HT-29 (cell line): ENCODE results near the gene AAMP. TPM values are rescaled to one million over a fixed set of nuclear protein-coding genes. Genes with fewer than 3 reads are reported as not detected.
"Not testable (repeated sequence)": the region's sequence is repeated elsewhere in the genome, so short reads cannot be mapped to it uniquely, and the experiment has no call there.

Experiments used
- DNase-seq: peaks from one replicate; pipeline ENCODE4 v3.0.0-alpha.2; 2015; ENCODE audit warnings: low spot score
- total RNA-seq: library from RNA; depleted of rRNA; stranded (reverse); fragments of >200 nt; shearing (Covaris generic); gene quantifications from 2 replicates; pipeline ENCODE4 v1.2.3, GENCODE V29; 2014; rRNA removed

The AAMP gene, protein sequence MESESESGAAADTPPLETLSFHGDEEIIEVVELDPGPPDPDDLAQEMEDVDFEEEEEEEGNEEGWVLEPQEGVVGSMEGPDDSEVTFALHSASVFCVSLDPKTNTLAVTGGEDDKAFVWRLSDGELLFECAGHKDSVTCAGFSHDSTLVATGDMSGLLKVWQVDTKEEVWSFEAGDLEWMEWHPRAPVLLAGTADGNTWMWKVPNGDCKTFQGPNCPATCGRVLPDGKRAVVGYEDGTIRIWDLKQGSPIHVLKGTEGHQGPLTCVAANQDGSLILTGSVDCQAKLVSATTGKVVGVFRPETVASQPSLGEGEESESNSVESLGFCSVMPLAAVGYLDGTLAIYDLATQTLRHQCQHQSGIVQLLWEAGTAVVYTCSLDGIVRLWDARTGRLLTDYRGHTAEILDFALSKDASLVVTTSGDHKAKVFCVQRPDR
- total RNA-seq, result 266 and 310 TPM in 2 replicates

DNA sequence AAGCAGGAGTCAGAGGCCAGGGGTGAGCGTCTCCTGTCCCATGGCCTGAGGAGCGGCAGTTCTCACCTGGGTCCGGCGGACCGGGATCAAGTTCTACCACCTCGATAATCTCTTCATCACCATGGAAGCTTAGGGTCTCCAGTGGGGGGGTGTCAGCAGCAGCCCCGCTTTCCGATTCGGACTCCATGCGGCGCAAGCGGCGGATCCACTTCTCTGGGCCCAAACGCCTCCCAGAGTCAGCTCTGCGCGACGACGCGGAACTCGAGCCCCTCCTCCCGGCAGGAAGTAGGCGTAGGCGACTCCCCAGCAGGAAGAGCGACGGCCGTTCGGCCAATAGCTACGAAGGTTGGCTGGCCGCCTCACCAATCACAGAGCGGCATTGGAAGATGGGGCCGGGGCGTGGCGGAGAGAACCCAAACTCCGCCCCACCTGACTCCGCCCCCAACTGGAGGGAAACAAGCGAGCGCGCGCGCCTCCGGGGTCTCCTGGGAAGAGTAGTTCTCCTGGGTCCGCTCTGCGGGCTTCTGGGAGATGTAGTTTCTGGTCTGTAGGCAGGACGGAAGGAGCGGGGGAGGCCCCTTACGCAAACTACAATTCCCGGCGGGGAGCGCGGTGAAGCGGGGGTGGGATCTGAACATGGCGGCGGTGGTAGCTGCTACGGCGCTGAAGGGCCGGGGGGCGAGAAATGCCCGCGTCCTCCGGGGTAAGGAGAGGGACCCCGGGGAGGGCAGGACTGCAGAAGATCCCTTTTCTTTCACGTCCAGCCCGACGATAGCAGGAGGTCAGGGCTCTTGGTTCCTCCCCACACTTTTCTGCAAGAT lies at the start of gene AAMP, which contains the start of gene PNKD:
Gene AAMP, minus strand, starts transcription at position 238 of the 821 bp plus-strand sequence. Its CDS starts 51 bp downstream, at position 187.
Gene PNKD, plus strand, starts transcription at position 620 of the 821 bp plus-strand sequence. Its CDS starts 17 bp downstream, at position 637.
- peak; percentile 99 for DNase-seq

DNA sequence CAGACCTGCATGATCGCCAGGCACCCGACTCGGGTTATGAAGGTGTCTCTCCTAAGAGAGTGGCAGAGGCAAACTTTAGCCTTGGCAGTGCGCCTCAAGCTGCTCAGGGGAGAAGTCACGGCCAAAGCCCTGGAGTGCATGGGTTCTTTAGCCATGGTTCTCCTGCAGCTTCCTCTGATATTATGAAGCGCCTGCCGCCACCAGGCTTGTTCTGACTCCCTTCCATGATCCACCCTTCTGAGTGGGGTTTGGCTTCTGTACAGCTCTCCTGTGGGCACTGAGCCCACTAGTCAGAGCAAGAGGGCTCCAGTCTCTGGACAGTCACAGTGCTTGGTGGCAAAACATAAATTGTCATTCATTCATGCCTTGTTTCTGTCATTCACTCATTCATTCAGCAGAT lies 48.3 kb upstream of the AAMP start:
- no peak for DNase-seq

DNA sequence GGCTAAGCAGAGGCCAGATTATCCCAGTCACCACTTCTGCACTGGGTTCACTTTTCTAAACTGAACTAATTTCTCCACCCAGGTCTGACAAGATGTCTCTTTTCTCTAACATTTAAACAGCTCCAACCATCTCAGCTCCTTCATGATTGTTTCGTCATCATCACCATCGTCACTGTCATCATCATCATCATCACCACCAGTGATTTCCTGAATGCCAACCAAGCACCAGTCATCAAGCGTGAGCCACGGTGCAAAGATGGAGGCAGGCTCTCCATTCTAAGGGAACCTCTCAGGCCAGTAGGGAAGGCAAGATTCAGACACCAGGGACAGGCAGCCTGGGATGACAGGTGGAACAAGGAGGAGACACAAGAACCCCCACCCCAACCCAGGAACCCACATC lies 47.9 kb upstream of the AAMP start:
- DNase-seq, result no peak

DNA sequence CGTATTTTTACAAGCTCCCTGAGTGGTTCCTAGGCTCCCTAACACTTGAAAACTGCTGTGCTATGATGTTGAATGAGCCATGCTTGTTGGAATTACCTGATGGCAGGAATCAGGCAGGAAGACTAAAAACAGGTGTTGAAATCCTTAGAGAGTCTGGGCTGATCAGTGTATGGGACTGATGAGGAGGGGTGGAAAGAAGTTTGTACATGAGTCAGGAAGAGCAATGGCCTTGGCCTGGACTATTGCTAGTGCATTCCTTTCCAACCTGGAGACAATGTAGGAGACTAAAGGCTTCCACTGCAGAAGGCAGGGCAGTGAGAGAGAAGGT lies 47.3 kb upstream of the AAMP start:
- no peak for DNase-seq

DNA sequence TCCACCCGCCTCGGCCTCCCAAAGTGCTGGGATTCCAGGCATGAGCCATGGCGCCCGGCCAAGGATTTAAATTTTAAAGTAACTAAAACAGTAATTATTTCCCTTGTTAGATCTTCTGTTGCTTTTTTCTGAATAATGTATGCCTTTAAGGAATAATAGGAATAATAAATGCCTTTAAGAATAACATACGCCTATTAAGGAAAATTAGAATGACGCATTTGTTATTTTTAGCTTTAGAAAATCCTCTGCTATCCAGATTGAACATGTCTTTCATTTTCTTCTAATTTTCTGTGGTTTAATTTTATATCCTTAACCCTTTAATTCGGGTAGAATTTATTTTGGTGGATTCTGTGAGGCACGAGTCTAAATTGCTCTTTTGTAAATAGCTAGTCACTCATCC lies 45.5 kb upstream of the AAMP start:
- DNase-seq, result no peak

DNA sequence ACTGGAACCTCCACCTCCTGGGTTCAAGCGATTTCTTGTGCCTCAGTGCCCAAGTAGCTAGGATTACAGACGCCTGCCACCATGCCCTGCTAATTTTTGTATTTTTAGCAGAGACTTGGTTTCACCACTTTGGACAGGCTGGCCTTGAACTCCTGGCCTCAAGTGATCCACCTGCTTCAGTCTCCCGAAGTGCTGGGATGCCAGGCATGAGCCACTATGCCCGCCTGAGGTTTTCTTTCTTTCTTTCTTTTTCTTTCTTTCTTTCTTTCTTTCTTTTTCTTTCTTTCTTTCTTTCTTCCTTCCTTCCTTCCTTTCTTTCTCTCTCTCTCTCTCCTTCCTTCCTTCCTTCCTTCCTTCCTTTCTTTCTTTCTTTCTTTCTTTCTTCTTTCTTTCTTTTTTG lies 44.8 kb upstream of the AAMP start:
- DNase-seq, result not testable (repeated sequence)

DNA sequence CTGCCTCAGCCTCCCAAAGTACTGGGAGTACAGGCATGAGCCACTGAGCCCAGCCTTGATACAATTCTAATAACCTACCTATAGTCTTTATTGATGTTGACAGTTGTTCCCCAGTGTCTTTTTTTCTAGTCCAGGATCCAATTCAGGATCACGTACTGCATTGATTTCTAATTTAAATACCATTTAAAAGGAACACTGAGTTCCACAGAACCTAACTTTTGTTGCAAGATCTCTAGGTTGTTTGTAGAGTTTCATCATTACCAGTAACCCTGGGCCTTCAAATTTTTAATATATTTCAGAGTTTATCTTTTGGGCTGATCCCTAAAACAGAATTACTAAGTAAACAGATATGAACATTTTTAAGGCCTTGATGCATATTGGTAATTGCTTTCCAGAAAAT lies 43.4 kb upstream of the AAMP start:
- no peak for DNase-seq

DNA sequence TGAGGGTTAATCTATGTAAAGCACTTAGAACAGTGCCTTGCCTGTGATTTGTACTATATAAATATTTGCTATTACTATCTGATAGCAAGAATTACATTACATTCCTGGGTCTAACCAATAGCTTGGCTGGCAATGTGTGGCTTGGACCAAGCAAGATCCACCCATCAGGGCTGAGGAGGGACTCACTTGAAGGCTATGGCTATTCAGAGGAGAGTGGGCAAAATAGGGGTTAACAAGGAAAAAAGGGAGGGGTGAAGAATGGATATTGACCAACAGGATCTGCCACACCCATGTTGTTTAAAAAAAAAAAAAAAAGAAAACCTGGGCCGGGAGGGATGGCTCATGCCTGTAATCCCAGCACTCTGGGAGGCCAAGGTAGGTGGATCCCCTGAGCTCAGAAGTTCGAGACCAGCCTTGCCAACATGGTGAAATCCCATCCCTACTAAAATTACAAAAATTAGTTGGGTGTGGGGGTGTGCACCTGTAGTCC lies 42.4 kb upstream of the AAMP start:
- peak; percentile 70 for DNase-seq

DNA sequence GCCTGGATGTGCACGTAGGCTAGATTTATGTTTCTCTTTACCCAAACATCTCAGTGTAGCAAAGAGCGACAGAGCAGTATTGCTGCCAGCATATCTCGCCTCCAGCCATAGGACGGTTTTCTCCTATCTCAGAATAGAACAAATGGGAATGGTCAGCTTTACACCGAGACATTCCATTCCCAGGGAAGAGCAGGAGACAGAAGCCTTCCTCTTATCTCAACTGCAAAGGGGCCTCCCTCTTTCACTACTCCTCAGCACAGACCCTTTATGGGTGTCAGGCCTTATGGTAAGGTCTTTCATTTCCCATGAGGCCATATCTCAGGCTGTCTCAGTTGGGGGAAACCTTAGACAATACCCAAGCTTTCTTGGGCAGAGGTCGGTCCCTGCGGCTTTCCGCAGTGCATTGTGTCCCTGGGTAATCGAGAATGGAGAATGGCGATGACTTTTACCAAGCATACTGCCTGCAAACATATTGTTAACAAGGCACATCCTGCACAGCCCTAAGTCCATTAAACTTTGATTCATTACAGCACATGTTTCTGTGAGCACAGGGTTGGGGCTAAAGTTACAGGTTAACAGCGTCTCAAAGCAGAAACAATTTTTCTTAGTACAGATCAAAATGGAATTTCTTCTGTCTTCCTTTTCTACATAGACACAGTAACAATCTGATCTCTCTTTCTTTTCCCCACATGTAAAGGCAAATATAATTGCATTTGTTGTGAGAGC lies 41.8 kb upstream of the AAMP start:
- peak; percentile 38 for DNase-seq

DNA sequence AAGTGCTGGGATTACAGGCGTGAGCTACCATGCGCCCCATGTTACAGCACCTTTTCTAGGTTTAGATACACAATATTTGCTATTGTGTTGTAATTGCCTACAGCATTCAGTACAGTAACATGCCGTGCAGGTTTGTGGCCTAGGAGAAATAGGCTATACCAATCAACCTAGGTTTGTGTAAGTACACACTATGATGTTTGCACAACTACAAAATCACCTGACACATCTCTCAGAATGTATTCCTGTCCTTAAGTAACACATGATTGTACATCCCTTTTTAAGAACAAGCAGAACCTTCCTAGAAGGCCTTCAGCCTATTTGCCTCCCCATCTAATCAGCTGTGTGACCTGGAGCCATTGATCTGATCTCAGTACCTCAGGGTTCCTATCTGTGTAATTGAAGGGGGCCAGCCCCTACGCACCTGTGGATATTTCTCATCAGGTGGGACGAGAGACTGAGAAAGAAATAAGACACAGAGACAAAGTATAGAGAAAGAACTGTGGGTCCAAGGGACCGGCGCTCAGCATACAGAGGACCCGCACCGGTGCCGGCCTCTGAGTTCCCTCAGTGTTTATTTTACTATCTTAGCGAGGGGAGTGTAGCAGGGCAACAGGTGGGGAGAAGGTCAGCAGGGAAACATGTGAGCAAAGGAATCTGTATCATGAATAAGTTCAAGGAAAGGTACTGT lies 41.1 kb upstream of the AAMP start:
- peak; percentile 45 for DNase-seq

DNA sequence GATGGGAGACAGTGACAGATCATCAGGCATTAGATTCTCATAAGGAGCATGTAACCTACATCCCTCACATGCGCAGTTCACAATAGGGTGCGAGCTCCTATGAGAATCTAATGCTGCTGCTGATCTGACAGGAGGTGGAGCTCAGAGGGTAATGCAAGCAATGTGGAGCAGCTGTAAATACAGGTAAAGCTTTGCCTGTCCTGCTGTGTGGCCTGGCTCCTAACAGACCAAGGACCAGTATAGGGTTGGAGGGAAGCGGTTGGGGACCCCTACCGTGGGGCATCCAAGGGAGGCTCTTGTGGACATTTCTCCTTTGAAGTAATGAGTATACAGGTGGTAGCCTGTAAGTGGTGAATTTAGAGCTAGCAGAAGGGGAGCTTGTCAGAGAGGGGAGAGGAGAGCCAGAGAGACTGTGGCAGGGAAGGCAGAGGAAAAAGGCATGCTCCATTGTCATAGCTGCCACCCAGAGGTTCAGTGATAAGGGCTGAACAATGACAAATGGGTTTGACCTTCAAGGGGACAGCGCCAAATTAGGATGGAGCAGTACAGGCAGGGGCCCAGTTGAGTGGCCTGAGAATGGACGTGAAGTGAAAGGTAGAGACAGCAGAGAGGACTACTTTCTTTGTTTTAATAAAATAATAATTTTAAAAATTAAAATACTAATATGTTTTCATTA lies 37.6 kb upstream of the AAMP start:
- no peak for DNase-seq

DNA sequence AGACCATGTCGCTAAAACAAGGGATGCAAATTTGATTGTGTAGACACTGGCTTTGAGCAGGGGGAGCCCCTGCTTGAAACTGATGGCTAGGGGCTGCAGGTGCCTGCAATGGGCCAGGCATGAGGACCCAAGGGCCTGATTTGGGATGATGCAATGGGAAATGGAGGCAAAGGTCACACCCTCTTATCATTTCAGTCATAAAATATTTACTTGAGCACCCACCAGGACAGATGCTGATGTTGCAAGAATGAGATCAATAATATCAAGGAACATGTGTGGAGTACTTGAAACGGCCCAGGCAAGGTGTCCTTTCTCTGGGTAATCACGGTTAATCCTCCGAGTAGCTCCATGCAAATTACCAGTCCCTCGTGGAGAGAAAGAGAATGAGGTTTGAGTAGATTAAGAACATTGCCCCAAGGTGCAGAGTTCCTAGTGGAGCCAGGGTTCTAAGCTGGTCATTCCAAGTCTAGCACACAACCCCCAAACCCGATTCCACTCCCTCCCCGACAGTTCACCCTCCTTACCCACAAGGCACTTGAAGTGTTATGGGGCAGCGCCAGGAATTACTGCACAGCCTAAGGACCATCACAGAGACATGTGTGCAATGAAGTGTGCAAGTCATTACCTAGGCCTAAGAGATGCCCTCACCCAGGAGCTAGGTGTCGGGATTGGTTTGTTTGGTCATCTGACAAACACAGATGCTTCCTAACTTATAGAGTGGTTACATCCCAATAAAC lies 36.4 kb upstream of the AAMP start:
- no peak for DNase-seq

DNA sequence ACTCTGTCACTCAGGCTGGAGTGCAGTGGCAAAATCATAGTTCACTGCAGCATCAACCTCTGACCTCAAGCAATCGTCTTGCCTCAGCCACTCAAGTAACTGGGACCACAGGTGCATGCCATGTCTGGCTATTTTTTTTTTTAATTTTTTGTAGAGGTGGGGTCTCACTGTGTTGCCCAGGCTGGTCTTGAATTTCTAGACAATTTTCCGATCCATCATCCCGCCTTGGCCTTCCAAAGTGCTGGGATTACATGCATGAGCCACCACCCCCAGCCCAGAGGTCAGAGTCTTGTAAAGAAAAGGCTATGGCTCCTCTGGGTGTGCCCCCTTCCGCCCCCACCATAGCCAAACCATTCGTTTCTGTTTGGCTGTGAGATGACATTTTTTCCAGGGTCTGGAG lies 35.4 kb upstream of the AAMP start:
- DNase-seq, result no peak

DNA sequence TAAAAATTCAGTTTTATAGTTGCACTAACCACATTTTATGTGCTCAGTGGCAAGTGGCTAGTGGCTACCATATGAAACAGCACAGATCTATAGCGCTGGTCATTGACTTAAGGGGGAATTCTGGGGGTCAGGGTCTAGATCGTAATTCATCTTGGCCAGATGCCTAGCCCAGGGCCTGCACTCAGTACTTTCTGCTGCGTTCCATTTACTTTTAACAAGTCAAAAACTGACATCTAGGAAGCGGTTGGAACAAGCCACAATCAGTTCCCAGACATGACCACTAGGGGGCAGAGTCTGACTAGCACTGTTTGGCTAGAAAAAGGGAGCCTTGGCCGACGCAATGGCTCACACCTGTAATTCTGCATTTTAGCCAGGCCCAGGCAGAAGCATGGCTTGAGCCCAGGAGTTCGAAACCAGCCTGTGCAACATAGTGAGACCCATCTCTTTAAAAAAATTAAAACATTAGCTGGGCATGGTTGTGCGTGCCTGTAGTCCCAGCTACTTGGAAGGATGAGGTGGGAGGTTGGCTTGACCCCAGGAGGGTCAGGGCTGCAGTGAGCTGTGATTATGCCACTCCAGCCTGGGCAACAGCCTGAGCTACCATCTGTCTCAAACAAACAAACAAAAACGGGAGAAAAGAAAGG lies 31.4 kb upstream of the AAMP start:
- DNase-seq, result peak; percentile 98

DNA sequence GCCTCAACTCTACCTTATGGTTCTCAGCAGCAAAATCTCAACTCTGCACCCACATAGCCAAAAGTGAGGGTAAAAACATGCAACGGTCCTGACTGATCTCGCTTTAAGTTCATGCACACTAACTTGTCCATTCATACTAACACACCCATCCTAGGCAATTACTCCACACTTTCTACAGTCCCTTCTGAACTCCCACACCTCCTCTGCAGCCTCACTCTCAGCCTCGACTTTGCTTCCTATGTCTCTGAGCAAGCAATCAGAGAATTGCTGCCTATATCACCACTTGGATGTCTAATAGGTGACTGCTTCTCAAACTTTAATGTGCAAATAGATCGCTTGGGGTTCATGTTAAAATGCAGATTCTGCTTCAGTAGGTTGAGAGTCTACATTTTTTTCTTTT lies 30.2 kb upstream of the AAMP start:
- no peak for DNase-seq

DNA sequence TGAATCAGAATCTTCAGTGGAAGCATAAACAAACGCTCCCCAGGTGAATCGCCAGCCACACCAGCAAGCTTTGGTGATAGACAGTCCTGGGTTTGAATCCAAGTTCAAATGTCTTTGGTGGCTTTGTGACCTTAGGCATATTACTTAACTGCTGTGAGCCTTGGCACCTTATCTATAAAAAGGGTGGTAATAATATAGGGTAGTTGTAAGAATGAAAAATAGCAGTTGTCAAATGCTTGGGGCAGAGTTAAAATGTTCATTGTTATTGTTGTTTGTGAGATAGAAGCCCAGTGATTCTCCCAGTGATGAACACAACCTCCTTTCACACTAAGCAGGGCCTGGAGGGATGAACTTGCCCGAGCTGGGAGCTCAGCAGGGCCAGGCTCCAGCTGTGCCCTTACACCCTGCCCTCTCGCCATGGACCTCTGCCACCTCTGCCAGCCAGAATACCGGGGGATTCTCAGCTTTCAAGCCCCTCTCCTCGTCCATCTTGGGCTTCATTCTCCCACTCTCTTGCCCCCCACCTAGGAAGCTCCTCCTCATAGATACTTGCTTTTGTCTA lies 28.5 kb upstream of the AAMP start:
- no peak for DNase-seq

DNA sequence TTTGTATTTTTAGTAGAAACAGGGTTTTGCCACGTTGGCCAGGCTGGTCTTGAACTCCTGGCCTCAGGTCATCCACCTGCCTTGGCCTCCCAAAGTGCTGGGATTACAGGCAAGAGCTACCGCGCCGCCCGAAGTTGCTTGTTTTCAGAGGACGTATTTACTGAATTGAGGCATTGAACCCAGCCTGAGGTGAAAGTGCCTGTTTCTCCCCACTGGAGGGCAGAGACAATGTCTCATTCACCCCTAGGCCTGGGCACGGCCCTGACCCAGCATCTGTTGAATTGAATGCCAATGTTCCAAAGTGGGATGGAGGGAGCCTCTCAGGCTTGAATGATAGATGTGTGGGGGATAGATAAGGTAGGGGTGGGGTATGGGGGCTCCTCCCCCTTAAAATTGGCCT lies 26.9 kb upstream of the AAMP start:
- DNase-seq, result no peak

DNA sequence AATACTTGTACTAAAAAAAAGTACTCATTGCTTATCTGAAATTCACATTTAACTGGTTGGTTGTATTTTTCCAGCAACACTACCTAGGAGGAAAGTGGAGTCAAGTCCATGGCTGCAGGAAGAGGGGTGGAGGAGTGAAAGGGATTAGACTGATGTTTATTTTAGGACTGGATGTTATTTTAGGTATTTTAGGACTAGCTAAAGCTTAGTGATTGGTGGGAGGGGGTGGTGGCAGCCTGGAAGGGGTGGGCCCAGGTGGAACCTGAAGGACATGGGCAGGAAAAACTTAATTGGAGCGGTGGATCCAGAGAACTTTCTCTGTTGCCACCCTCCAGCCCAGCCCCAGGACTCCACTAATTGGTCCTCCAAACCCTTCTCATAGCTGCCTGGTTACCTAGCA lies 26.3 kb upstream of the AAMP start:
- no peak for DNase-seq

DNA sequence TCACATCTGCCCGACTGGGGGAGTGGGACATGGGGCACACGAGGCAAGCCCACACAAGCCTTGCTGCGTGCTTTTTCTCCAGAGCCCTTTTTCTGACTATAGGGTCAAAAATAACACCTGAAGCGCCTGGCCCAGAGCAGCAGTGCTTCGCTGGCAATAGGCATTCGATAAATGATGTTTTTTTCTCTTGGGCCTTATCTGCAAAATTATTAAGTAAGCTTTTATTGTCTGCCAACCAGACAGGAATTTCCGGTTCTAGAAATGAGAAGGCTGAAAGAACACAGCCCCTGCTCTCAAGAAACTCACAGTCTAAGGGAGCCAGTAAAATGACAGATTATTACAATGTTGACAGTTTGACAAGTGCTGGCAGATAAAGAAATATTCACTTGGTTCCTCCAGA lies 25.1 kb upstream of the AAMP start:
- DNase-seq, result peak; percentile 92
